K562 (cell line): ENCODE data around the gene GRM5. TPM values are rescaled to one million over a fixed set of nuclear protein-coding genes. Genes with fewer than 3 reads are reported as not detected.
"Not testable (repeated sequence)": the region's sequence is repeated elsewhere in the genome, so short reads cannot be mapped to it uniquely, and the experiment has no call there.

ENCODE experiments used
- ATAC-seq: fragments of 200-7000 bp; cut with Tn5 transposase; 3 replicates; pipeline ENCODE4 v1.9.1; 2020; ENCODE audit warnings: moderate library complexity
- BruUV-seq: library from RNA; stranded (reverse); fragments of 400-500 nt; replicated peaks from 2 replicates; lab custom pipeline; 2021; lab: Mats Ljungman, UMichigan
- CTCF ChIA-PET: fragments of 300-600 bp; formaldehyde crosslinking; extraction: SDS; loops from one replicate; lab custom pipeline; 2021; ENCODE audit warnings: low intra/inter-chr PET ratio; lab: Yijun Ruan, JAX
- POLR2A ChIA-PET: fragments of 300-600, 350-650 bp; sonication (Branson Sonifier 250); formaldehyde crosslinking; extraction: SDS; loops from one replicate; lab custom pipeline; 2021; ENCODE audit warnings: antibody characterized with exemption, inconsistent platforms; lab: Yijun Ruan, JAX
- DNase-seq, 4 experiments: peaks; one replicate each; pipeline versions ENCODE4 v3.0.0 to v3.0.0-alpha.2; 2011 to 2018; ENCODE audit warnings: low spot score in 3 of 4, mixed read lengths in 3 of 4; ENCODE audit errors: extremely low read depth in 1 of 4
- FAIRE-seq: peaks from 2 replicates; lab custom pipeline; 2011; peaks lifted over from hg19 to GRCh38; lab: Jason Lieb, UNC
- H2AFZ ChIP-seq: 2 replicates; pipeline ENCODE4 v1.6.0; 2011; ENCODE audit warnings: low read depth, low read length, control low read depth, inconsistent platforms
- H3K27ac ChIP-seq: fragments of 200-600 bp; 3 replicates; pipeline ENCODE4 v1.8.0; 2011; ENCODE audit warnings: low read depth, mild to moderate bottlenecking, control low read depth, inconsistent platforms, low read length, moderate library complexity, mixed read lengths; ENCODE audit errors: extremely low read depth
- H3K27me3 ChIP-seq, 2 experiments: fragments of 300-600 bp in 1 of 2; 2 replicates in 1 of 2; 3 replicates in 1 of 2; pipeline versions ENCODE4 v1.6.0 to v1.8.0; 2011; ENCODE audit warnings: inconsistent platforms in 2 of 2, low read length in 2 of 2, mild to moderate bottlenecking in 1 of 2, mixed read lengths in 1 of 2, moderate library complexity in 1 of 2; ENCODE audit not compliant: control insufficient read depth in 2 of 2, insufficient read depth in 2 of 2
- H3K36me3 ChIP-seq: fragments of 300-600 bp; 3 replicates; pipeline ENCODE4 v1.8.0; 2011; ENCODE audit warnings: mild to moderate bottlenecking, low read length, inconsistent platforms; ENCODE audit not compliant: control insufficient read depth, insufficient read depth
- H3K4me1 ChIP-seq, 2 experiments: fragments of 200-600 bp in 1 of 2; replicated peaks in 1 of 2; 2 replicates in 1 of 2; 3 replicates in 1 of 2; pipeline versions ENCODE4 v1.5.1 to v1.8.0; 2011; ENCODE audit warnings: inconsistent platforms in 2 of 2, low read length in 2 of 2, mild to moderate bottlenecking in 1 of 2, mixed read lengths in 1 of 2, moderate library complexity in 1 of 2; ENCODE audit not compliant: control insufficient read depth in 2 of 2, insufficient read depth in 2 of 2
- H3K4me2 ChIP-seq: 2 replicates; pipeline ENCODE4 v1.6.1; 2011; ENCODE audit warnings: low read length, control low read depth, inconsistent platforms, mixed read lengths; ENCODE audit not compliant: insufficient read depth
- H3K4me3 ChIP-seq: fragments of 200-600 bp; sonication (generic), shearing (Covaris generic); 2 replicates; pipeline ENCODE4 v1.5.1; 2016; ENCODE audit warnings: control low read depth, inconsistent platforms
- H3K79me2 ChIP-seq: fragments of 200-600 bp; 3 replicates; pipeline ENCODE4 v1.8.0; 2011; ENCODE audit warnings: low read length, inconsistent platforms; ENCODE audit not compliant: control insufficient read depth, insufficient read depth
- H3K9ac ChIP-seq, 2 experiments: 2 replicates each; pipeline versions ENCODE4 v1.6.0 to v1.6.1; 2011; ENCODE audit warnings: low read depth in 2 of 2, low read length in 2 of 2, control low read depth in 1 of 2, inconsistent platforms in 1 of 2, mild to moderate bottlenecking in 1 of 2, mixed read lengths in 1 of 2; ENCODE audit not compliant: insufficient read depth in 1 of 2
- H3K9me1 ChIP-seq: one replicate; pipeline ENCODE4 v1.6.0; 2011; ENCODE audit warnings: inconsistent platforms, mild to moderate bottlenecking, low read length, moderate library complexity; ENCODE audit not compliant: control insufficient read depth, insufficient read depth
- H3K9me3 ChIP-seq: replicated peaks from 2 replicates; pipeline ENCODE4 v1.5.1; 2011; ENCODE audit warnings: low read depth, low read length, inconsistent platforms; ENCODE audit not compliant: control insufficient read depth, insufficient read depth
- H4K20me1 ChIP-seq: replicated peaks from 2 replicates; pipeline ENCODE4 v1.6.1; 2011; ENCODE audit warnings: low read length, inconsistent platforms, mixed read lengths; ENCODE audit not compliant: control insufficient read depth, insufficient read depth
- ARID3B ChIP-seq: fragments of 250-450 bp; sonication (Bioruptor Pico); IDR thresholded peaks from 2 replicates; pipeline ENCODE4 v1.4.0; 2020; ENCODE audit warnings: borderline replicate concordance
- MIER1 ChIP-seq: fragments of 450-650 bp; IDR thresholded peaks from 2 replicates; pipeline ENCODE4 v1.6.1; 2016; ENCODE audit warnings: antibody characterized with exemption, mild to moderate bottlenecking, low read depth
- NFIX ChIP-seq: fragments of 250-450 bp; sonication (Bioruptor Pico); IDR thresholded peaks from 2 replicates; pipeline ENCODE4 v1.4.0; 2020; ENCODE audit warnings: low read depth, mild to moderate bottlenecking, moderate library complexity
- POU5F1 ChIP-seq: fragments of 150-350 bp; IDR thresholded peaks from 2 replicates; pipeline ENCODE4 v1.6.1; 2014; ENCODE audit warnings: borderline replicate concordance, low read length, low read depth, mild to moderate bottlenecking; ENCODE audit not compliant: partially characterized antibody
- TSC22D4 ChIP-seq: fragments of 450-650 bp; IDR thresholded peaks from 2 replicates; pipeline ENCODE4 v1.6.1; 2016; ENCODE audit warnings: missing genetic modification characterization, missing biosample characterization, control low read depth
- WGBS: fragments of 100-300 bp; shearing (Covaris generic); methylation state at CpG from one replicate; pipeline ENCODE4 v1.1.6; 2016; ENCODE audit warnings: low coverage, mixed read lengths; ENCODE audit not compliant: insufficient coverage; ENCODE audit errors: missing lambda C conversion rate; 5-methylcytosine and 5-hydroxymethylcytosine counted together
- in situ Hi-C: fragments of 300-500 bp; cut with MboI; formaldehyde crosslinking; loops from 4 replicates; pipeline ENCODE4 v1.15.0; 2018; ENCODE audit warnings: inconsistent platforms, mixed read lengths
- intact Hi-C: fragments of 100-400 bp; cut with micrococcal nuclease; formaldehyde crosslinking; loops from 2 replicates; pipeline ENCODE4 v1.14.2; 2022
- polyA plus RNA-seq, 8 experiments: library from polyadenylated mRNA; depleted of rRNA in 4 of 8; stranded (reverse) in 5 of 8; unstranded in 3 of 8; fragments of >200 nt; fragmentation: Nextera tagmentation in 2 of 8; fragmentation: Illumina TruSeq in 1 of 8; extraction: Ambion mirVana in 2 of 8; extraction: Trizol in 1 of 8; gene quantifications; 2 replicates each; pipeline versions ENCODE4 v1.2.1 to v1.2.3, GENCODE V29; 2011 to 2014; ENCODE audit warnings: inconsistent platforms in 1 of 8, missing spikeins in 1 of 8
- total RNA-seq, 7 experiments: library from RNA; depleted of rRNA in 6 of 7; stranded (reverse); fragments of >200 nt in 6 of 7; fragmentation: Illumina TruSeq in 2 of 7; extraction: Trizol in 2 of 7; gene quantifications; 2 replicates each; pipeline versions ENCODE4 v1.2.1 to v1.2.3, GENCODE V29; 2011 to 2021; ENCODE audit warnings: low replicate concordance in 1 of 7
- TF ChIP-seq, protein P1 (sequence below): IDR thresholded peaks from 2 replicates; pipeline ENCODE4 v1.6.1; 2011; ENCODE audit not compliant: insufficient read length; ENCODE audit errors: extremely low read depth
- TF ChIP-seq, protein P2 (sequence below), 2 experiments: fragments of 450-650 bp; IDR thresholded peaks; 2 replicates each; pipeline ENCODE4 v1.6.1; 2016
- TF ChIP-seq, protein P3 (sequence below): sonication (generic); formaldehyde crosslinking; IDR thresholded peaks from 2 replicates; pipeline ENCODE4 v1.5.0; 2020; ENCODE audit warnings: missing genetic modification reagents

GRM5 gene
- total and polyA plus RNA-seq, 9 of the 15 experiments (the other 6 are each of a cell fraction or from before 2014, with no cell fraction given), result not detected

GRCh38 chr11:88849368-88849767, 216.4 kb downstream of the GRM5 start:
- H3K9me3 ChIP-seq, result no peaks in the 10 kb centered on the region
- no peaks in the 10 kb centered on the region for H3K79me2 ChIP-seq
- ChIA-PET POLR2A (no interaction called here), CTCF (no interaction called here)
- no peaks in the 10 kb centered on the region for H4K20me1 ChIP-seq
- no peak overlapping the region for H3K9ac ChIP-seq
- FAIRE-seq (no peak), ATAC-seq (no peak), DNase-seq (no peak)
- no TSS peak for BruUV-seq
- intact Hi-C loops (no loop called here), in situ Hi-C loops (no loop called here)
- no peak overlapping the region for H3K27ac ChIP-seq
- H3K9me1 ChIP-seq, result no peaks in the 10 kb centered on the region
- H3K4me3 ChIP-seq, result no peak overlapping the region
- TF ChIP-seq MIER1, result no peak
- no peak for TF ChIP-seq NFIX (CRISPR knock-in tag)
- TF ChIP-seq POU5F1, result no peak
- TF ChIP-seq, protein P1, sequence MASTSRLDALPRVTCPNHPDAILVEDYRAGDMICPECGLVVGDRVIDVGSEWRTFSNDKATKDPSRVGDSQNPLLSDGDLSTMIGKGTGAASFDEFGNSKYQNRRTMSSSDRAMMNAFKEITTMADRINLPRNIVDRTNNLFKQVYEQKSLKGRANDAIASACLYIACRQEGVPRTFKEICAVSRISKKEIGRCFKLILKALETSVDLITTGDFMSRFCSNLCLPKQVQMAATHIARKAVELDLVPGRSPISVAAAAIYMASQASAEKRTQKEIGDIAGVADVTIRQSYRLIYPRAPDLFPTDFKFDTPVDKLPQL, result no peak
- TF ChIP-seq, protein P2, sequence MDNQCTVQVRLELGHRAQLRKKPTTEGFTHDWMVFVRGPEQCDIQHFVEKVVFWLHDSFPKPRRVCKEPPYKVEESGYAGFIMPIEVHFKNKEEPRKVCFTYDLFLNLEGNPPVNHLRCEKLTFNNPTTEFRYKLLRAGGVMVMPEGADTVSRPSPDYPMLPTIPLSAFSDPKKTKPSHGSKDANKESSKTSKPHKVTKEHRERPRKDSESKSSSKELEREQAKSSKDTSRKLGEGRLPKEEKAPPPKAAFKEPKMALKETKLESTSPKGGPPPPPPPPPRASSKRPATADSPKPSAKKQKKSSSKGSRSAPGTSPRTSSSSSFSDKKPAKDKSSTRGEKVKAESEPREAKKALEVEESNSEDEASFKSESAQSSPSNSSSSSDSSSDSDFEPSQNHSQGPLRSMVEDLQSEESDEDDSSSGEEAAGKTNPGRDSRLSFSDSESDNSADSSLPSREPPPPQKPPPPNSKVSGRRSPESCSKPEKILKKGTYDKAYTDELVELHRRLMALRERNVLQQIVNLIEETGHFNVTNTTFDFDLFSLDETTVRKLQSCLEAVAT (IDR thresholded peaks at IDR 0.05), result no peak
- TF ChIP-seq, protein P3, sequence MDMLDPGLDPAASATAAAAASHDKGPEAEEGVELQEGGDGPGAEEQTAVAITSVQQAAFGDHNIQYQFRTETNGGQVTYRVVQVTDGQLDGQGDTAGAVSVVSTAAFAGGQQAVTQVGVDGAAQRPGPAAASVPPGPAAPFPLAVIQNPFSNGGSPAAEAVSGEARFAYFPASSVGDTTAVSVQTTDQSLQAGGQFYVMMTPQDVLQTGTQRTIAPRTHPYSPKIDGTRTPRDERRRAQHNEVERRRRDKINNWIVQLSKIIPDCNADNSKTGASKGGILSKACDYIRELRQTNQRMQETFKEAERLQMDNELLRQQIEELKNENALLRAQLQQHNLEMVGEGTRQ (CRISPR knock-in tag), result no peak
- TF ChIP-seq TSC22D4 (tag), result no peak
- no peak for TF ChIP-seq ARID3B (CRISPR knock-in tag)
- H3K36me3 ChIP-seq, result no peaks in the 10 kb centered on the region
- no peak overlapping the region for H3K4me2 ChIP-seq
- no peaks in the 10 kb centered on the region for H3K27me3 ChIP-seq
- H2AFZ ChIP-seq, result no peak overlapping the region
- 6% methylated on average over 1 of the region's 1 CpG for WGBS
- no peaks in the 10 kb centered on the region for H3K4me1 ChIP-seq

- ATAC-seq, H3K9me1 ChIP-seq, intact Hi-C loops, DNase-seq, H3K4me2 ChIP-seq, H3K27me3 ChIP-seq, H3K9ac ChIP-seq, H3K79me2 ChIP-seq, FAIRE-seq, H3K4me3 ChIP-seq, in situ Hi-C loops, H3K9me3 ChIP-seq, H3K4me1 ChIP-seq, BruUV-seq, POLR2A ChIA-PET, H3K36me3 ChIP-seq, H4K20me1 ChIP-seq, CTCF ChIA-PET, H2AFZ ChIP-seq, H3K27ac ChIP-seq: not testable (repeated sequence)
- 0% methylated on average over 1 of the region's 1 CpG for WGBS
Observed at GRCh38 chr11:88846266-88846665, 219.5 kb downstream of the GRM5 start.
